Astrocyte of the cerebellum (primary cell): ENCODE results near the gene SLC24A4.

Experiments
- DNase-seq: peaks from one replicate; pipeline ENCODE4 v3.0.0-alpha.2; 2011; ENCODE audit warnings: low read depth
- H3K4me3 ChIP-seq: 2 replicates; pipeline ENCODE4 v1.5.1; 2011; ENCODE audit warnings: mild to moderate bottlenecking, low read depth, low read length, moderate library complexity
- in situ Hi-C: cut with HindIII; loops from 2 replicates; pipeline ENCODE4 v1.10.0; 2017; ENCODE audit warnings: low sequenced_read_pairs
- TF ChIP-seq, protein P1 (sequence below): IDR thresholded peaks from 2 replicates; pipeline ENCODE4 v1.5.1; 2012; ENCODE audit warnings: low read length, low read depth, moderate library complexity, mild to moderate bottlenecking; ENCODE audit errors: missing control alignments

Gene SLC24A4

DNA sequence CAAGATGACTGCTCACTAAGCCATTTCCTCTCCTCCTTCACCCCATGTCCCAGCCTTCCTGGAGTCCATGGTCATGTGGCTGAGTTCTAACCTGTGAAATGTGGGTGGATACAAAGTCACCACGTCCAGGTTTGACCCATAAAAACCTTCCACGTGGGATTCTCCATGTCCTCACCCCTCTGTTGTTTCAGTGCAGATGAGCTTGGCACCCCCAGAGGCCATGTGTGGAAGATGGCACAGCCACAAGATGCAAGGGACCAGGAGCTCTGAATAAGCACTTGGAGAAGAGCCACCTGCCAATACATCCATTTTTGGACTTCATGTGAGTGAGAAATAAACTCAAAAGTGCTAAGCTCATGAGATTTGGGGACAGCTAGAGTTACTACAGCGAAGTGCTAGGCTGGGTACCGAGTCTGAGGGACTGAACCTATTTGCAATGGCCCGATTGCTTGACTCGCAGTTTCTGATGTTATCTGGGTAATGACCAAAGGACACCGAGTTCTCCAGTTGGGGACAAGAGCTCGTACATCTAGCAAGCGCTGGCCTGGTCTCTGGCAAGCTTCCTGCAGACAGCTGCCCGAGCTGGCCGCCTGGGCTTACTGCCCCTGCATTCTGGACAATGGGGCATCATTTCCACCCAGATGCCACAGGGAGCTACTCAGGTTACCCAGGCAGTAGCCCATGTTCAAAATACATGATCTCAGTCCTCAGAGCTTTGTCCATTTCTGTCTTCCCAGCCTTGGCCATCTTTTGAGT, 7.7 kb upstream of the SLC24A4 start:
- in situ Hi-C loops: no loop called here
- H3K4me3 ChIP-seq: no peak overlapping the region
- TF ChIP-seq, protein P1, sequence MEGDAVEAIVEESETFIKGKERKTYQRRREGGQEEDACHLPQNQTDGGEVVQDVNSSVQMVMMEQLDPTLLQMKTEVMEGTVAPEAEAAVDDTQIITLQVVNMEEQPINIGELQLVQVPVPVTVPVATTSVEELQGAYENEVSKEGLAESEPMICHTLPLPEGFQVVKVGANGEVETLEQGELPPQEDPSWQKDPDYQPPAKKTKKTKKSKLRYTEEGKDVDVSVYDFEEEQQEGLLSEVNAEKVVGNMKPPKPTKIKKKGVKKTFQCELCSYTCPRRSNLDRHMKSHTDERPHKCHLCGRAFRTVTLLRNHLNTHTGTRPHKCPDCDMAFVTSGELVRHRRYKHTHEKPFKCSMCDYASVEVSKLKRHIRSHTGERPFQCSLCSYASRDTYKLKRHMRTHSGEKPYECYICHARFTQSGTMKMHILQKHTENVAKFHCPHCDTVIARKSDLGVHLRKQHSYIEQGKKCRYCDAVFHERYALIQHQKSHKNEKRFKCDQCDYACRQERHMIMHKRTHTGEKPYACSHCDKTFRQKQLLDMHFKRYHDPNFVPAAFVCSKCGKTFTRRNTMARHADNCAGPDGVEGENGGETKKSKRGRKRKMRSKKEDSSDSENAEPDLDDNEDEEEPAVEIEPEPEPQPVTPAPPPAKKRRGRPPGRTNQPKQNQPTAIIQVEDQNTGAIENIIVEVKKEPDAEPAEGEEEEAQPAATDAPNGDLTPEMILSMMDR: no peak
- no peak for DNase-seq

DNA sequence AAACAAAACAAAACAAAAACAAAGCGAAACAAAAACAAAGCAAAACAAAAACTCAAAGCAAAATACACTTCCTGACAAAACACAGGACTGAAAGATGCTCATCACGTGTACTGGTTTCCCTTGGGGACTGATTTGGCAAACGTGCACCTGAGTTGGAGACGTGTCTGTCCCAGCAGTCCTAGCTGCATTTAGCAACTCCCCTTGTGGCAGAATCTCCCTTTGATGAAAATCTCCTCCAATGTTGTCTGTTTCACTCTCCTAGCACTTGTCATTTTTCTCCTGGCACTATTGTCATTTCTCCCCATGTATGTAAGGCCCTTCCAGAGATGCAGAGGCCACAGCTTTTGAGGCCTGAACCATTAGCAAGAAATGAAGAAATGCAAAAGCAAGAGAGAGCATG, 6.8 kb upstream of the SLC24A4 start:
- TF ChIP-seq, protein P1: no peak
- no peak for DNase-seq
- H3K4me3 ChIP-seq: no peak overlapping the region
- in situ Hi-C loops: no loop called here

DNA sequence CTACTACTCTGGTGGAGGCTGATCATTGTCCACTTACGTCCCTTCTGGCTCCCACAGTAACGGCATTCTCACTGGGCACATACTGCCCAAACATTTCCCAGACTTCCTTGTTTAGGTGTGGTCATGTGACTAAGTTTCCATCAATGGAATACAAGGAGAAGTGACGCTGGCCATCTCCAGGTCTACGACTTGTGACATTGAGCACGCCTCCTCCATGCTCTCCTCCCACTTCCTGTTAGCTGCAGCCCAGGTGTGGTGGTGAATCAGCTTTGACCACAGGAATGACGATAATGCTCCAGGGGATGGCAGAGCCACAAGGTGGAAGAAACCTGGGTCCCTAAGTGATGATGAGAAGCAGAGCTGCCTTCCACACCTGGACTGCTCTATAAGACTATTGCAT, 6.0 kb upstream of the SLC24A4 start:
- no peak for DNase-seq
- TF ChIP-seq, protein P1: no peak
- no peak overlapping the region for H3K4me3 ChIP-seq
- in situ Hi-C loops: no loop called here

DNA sequence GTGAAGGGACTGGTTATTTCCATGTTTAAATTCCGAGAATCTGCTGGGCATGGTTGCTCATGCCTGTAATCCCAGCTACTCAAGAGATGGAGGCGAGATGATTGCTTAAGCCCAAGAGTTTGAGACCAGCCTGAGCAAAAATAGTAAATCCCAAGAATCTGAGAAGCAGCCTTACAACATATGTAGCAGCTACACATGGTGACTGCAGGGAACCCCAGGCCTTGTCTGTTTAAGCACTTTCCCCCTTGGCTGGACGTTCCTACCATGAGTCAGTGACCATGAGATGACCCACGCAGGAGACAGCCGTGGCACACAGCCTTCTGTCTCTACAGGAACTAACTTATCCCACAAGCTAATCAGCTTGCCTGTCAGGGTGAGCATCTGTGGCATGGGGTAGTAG, 5.5 kb upstream of the SLC24A4 start:
- in situ Hi-C loops: no loop called here
- TF ChIP-seq, protein P1: no peak
- H3K4me3 ChIP-seq: no peak overlapping the region
- no peak for DNase-seq

DNA sequence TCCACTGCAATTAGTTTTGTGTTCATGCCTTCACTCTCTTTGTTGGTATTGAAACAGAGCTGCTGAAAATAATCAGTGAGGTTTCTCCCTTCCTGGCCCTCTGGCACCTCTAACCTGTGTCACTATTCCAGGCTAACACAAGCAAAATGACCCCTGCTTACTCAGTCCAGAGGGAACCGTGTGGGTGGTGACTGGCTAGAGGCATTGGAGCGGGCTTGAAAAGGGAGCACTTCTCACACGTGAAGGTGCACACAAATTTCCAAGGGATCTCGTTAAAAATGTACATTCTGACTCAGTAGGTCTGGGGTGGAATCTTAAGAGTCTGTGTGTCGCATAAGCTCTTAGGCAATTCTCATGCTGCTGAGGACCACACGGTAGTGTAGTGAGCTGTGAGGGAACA, 1.3 kb upstream of the SLC24A4 start:
- TF ChIP-seq, protein P1: no peak
- no peak overlapping the region for H3K4me3 ChIP-seq
- DNase-seq: no peak
- in situ Hi-C loops: no loop called here

DNA sequence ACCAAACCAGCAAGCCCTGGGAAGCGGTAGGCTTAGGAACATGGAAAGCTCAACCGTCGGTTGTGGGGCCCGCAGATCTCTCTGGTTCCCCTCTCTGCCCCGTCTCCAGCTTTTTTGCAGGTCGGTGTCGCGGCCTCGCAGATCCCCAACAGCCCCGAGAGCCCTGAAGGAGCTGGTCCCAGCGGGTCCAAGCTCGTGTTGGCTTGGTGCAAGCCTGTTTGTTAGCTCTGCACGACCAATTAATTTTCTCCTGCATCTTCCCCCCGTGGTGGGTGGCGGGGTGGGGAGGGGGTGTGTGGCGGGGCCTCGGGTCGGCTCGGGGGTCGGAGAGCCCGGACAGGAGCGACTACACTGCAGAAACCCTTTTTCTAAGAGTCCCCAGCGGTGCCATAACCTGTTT, 449 bp upstream of the SLC24A4 start:
- no peak for DNase-seq
- in situ Hi-C loops: no loop called here
- TF ChIP-seq, protein P1: no peak
- no peak overlapping the region for H3K4me3 ChIP-seq
